ENCODE results near the gene PACSIN2. TPM values are rescaled to one million over a fixed set of nuclear protein-coding genes. Genes with fewer than 3 reads are reported as not detected.

PACSIN2 gene
- total RNA-seq, 1 donor from 2014 or later, result 87.8 TPM

DNA sequence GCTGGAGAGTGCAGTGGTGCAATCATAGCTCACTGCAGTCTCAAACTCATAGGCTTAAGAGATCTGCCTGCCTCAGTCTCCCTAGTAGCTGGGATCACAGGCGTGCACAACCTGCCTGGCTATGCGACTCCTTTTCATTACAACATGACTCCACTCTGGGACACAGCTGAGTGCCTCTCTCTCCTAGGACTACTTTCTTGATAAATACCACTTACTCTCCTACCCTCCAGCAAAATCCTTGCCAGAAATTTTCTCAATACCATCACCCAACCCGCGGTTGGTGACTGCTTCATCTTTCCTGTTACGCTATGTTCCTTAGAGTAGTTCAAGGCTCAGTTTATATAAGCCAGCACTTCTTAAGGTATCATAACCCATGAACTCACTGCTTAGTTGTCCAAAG, 184.8 kb downstream of the PACSIN2 start:
- Mint-ChIP-seq H3K27ac (ENCODE audit: unreplicated experiment) (no peak overlapping the region), H3K36me3 (ENCODE audit: low read depth, unreplicated experiment) (peaks cover 9% of the 10 kb centered on the region), H3K27me3 (ENCODE audit: low read depth, unreplicated experiment) (no peaks in the 10 kb centered on the region), H3K9me3 (ENCODE audit: unreplicated experiment) (no peaks in the 10 kb centered on the region), H3K4me1 (ENCODE audit: low read depth, unreplicated experiment) (no peaks in the 10 kb centered on the region), H3K4me3 (ENCODE audit: unreplicated experiment) (no peak overlapping the region)
- H3K9me3 ChIP-seq (ENCODE audit: insufficient read depth, low read depth, low read length), result no peaks in the 10 kb centered on the region
- FAIRE-seq, result no peak
- H3K79me2 ChIP-seq (ENCODE audit: insufficient read depth, low read length), result no peaks in the 10 kb centered on the region
- H4K20me1 ChIP-seq (ENCODE audit: insufficient read depth, low read length), result peaks cover 19% of the 10 kb centered on the region
- H3K36me3 ChIP-seq (ENCODE audit: insufficient read depth, low read length), result peaks cover 53% of the 10 kb centered on the region
- H3K4me1 ChIP-seq (ENCODE audit: insufficient read depth, low read length), result no peaks in the 10 kb centered on the region
- no peak overlapping the region for H3K9ac ChIP-seq (ENCODE audit: low read length)
- DNase-seq (ENCODE audit: low read depth), result no peak
- H3K4me3 ChIP-seq (ENCODE audit: insufficient read depth, low read depth, low read length), result no peak overlapping the region
- no peak overlapping the region for H3K27ac ChIP-seq (ENCODE audit: low read depth, low read length)
- no peaks in the 10 kb centered on the region for H3K27me3 ChIP-seq (ENCODE audit: insufficient read depth, low read length)
- TF ChIP-seq EZH2 (IDR thresholded peaks at IDR 0.05; ENCODE audit: insufficient read depth, low read length) (no peak), CTCF (IDR thresholded peaks at IDR 0.05; ENCODE audit: insufficient read depth, low read depth, low read length) (no peak)
- H3K4me2 ChIP-seq (ENCODE audit: low read length), result no peak overlapping the region
- H2AFZ ChIP-seq (ENCODE audit: low read depth, low read length), result no peak overlapping the region

GRCh38 chr22:42829302-42829701, 185.6 kb downstream of the PACSIN2 start:
- peaks cover 5% of the 10 kb centered on the region for H3K36me3 Mint-ChIP-seq (ENCODE audit: low read depth, unreplicated experiment)
- no peak overlapping the region for H3K27ac Mint-ChIP-seq (ENCODE audit: unreplicated experiment)
- peaks cover 14% of the 10 kb centered on the region for H4K20me1 ChIP-seq (ENCODE audit: insufficient read depth, low read length)
- H3K36me3 ChIP-seq (ENCODE audit: insufficient read depth, low read length), result peaks cover 52% of the 10 kb centered on the region
- H3K9ac ChIP-seq (ENCODE audit: low read length), result no peak overlapping the region
- no peaks in the 10 kb centered on the region for H3K79me2 ChIP-seq (ENCODE audit: insufficient read depth, low read length)
- no peak overlapping the region for H3K4me2 ChIP-seq (ENCODE audit: low read length)
- no peak overlapping the region for H2AFZ ChIP-seq (ENCODE audit: low read depth, low read length)
- H3K4me1 ChIP-seq (ENCODE audit: insufficient read depth, low read length), result no peaks in the 10 kb centered on the region
- H3K4me3 ChIP-seq (ENCODE audit: insufficient read depth, low read depth, low read length), result no peak overlapping the region
- no peak overlapping the region for H3K27ac ChIP-seq (ENCODE audit: low read depth, low read length)
- no peaks in the 10 kb centered on the region for H3K27me3 Mint-ChIP-seq (ENCODE audit: low read depth, unreplicated experiment)
- H3K4me3 Mint-ChIP-seq (ENCODE audit: unreplicated experiment), result no peak overlapping the region
- TF ChIP-seq CTCF (IDR thresholded peaks at IDR 0.05; ENCODE audit: insufficient read depth, low read depth, low read length) (no peak), EZH2 (IDR thresholded peaks at IDR 0.05; ENCODE audit: insufficient read depth, low read length) (no peak)
- FAIRE-seq (no peak), DNase-seq (ENCODE audit: low read depth) (no peak)
- H3K9me3 Mint-ChIP-seq (ENCODE audit: unreplicated experiment), result no peaks in the 10 kb centered on the region
- H3K4me1 Mint-ChIP-seq (ENCODE audit: low read depth, unreplicated experiment), result no peaks in the 10 kb centered on the region
- H3K27me3 ChIP-seq (ENCODE audit: insufficient read depth, low read length), result no peaks in the 10 kb centered on the region
- H3K9me3 ChIP-seq (ENCODE audit: insufficient read depth, low read depth, low read length), result no peaks in the 10 kb centered on the region

DNA sequence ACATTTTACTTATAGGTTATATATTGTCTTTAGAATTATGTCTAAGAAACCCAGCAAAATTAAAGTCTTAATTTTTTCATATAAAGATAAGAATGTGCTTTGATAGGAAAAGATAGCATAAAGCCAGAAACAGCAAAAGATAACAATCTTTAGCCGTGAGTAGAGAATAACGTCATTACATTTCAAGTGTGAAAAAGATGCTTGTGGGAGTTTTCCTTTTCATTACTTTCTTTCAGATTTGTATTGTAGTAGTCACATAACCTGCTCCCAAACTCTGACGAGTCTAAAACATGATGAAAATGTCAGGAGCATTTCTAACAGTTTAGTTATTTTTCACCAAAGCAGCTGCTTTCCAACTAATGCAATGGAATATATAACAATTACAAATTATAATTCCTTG, 189.2 kb downstream of the PACSIN2 start:
- H2AFZ ChIP-seq (ENCODE audit: low read depth, low read length), result no peak overlapping the region
- TF ChIP-seq EZH2 (IDR thresholded peaks at IDR 0.05; ENCODE audit: insufficient read depth, low read length) (no peak), CTCF (IDR thresholded peaks at IDR 0.05; ENCODE audit: insufficient read depth, low read depth, low read length) (no peak)
- H3K27me3 Mint-ChIP-seq (ENCODE audit: low read depth, unreplicated experiment), result no peaks in the 10 kb centered on the region
- no peak overlapping the region for H3K9ac ChIP-seq (ENCODE audit: low read length)
- H3K27me3 ChIP-seq (ENCODE audit: insufficient read depth, low read length), result no peaks in the 10 kb centered on the region
- peaks cover 2% of the 10 kb centered on the region for H3K4me1 Mint-ChIP-seq (ENCODE audit: low read depth, unreplicated experiment)
- no peaks in the 10 kb centered on the region for H3K79me2 ChIP-seq (ENCODE audit: insufficient read depth, low read length)
- no peak overlapping the region for H3K4me2 ChIP-seq (ENCODE audit: low read length)
- no peak overlapping the region for H3K27ac ChIP-seq (ENCODE audit: low read depth, low read length)
- H3K36me3 ChIP-seq (ENCODE audit: insufficient read depth, low read length), result peaks cover 48% of the 10 kb centered on the region
- H3K4me3 Mint-ChIP-seq (ENCODE audit: unreplicated experiment), result no peak overlapping the region
- no peak overlapping the region for H3K4me3 ChIP-seq (ENCODE audit: insufficient read depth, low read depth, low read length)
- FAIRE-seq, result no peak
- no peaks in the 10 kb centered on the region for H3K9me3 ChIP-seq (ENCODE audit: insufficient read depth, low read depth, low read length)
- H4K20me1 ChIP-seq (ENCODE audit: insufficient read depth, low read length), result peaks cover 8% of the 10 kb centered on the region
- peaks cover 21% of the 10 kb centered on the region for H3K36me3 Mint-ChIP-seq (ENCODE audit: low read depth, unreplicated experiment)
- DNase-seq (ENCODE audit: low read depth), result no peak
- H3K9me3 Mint-ChIP-seq (ENCODE audit: unreplicated experiment), result no peaks in the 10 kb centered on the region
- peaks cover 2% of the 10 kb centered on the region for H3K4me1 ChIP-seq (ENCODE audit: insufficient read depth, low read length)
- no peak overlapping the region for H3K27ac Mint-ChIP-seq (ENCODE audit: unreplicated experiment)

Data from astrocyte (in vitro differentiated cells and primary cell).